Measurements from ENCODE around the gene COX7A1. TPM values are rescaled to one million over a fixed set of nuclear protein-coding genes. Genes with fewer than 3 reads are reported as not detected.
"Not testable (repeated sequence)": the region's sequence is repeated elsewhere in the genome, so short reads cannot be mapped to it uniquely, and the experiment has no call there.

The COX7A1 gene
- not detected for total RNA-seq

GRCh38 chr19:36152352-36153091, at the start of gene COX7A1:
Gene COX7A1 (minus strand): TSS chr19:36152447. CDS start chr19:36152407, 40 bp downstream.
- peaks cover 2 to 11% of the 10 kb centered on the region in 2 donors for H3K36me3 Mint-ChIP-seq (ENCODE audit: insufficient read depth in 2 of 2)
- no peaks in the 10 kb centered on the region for H3K9me3 Mint-ChIP-seq
- H3K27me3 Mint-ChIP-seq (ENCODE audit: low read depth): no peaks in the 10 kb centered on the region
- H3K27ac Mint-ChIP-seq: no peak within 1 kb of the TSS
- DNase-seq (no peak), ATAC-seq (replicated peaks in 1 of 2) (no peak)
- no peak within 1 kb of the TSS for H3K4me3 Mint-ChIP-seq
- no peaks in the 10 kb centered on the region for H3K4me1 Mint-ChIP-seq (ENCODE audit: low read depth)

DNA sequence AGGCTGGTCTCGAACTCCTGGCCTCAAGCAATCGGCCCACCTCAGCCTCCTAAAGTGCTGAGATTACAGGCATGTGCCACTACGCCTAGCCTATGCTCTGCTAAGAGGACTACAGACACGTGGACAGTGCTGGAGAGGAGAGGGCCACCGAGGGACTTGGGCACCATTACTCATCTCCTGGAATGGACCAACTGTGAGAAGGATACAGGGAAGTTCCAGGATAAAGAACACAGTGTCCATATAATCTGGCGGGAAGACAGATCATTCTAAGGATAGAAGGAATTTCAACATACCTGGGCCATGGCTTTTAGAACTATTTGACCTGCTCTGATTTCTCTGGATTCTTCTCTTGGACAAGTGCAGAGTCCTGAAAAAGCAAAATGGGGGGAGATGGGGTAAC, 49.4 kb upstream of the COX7A1 start:
- DNase-seq (no peak), ATAC-seq (replicated peaks in 1 of 2) (no peak)
- Mint-ChIP-seq H3K4me3 (no peak overlapping the region), H3K27me3 (ENCODE audit: low read depth) (no peaks in the 10 kb centered on the region), H3K36me3 (ENCODE audit: insufficient read depth in 2 of 2) (no peaks in the 10 kb centered on the region), H3K9me3 (no peaks in the 10 kb centered on the region), H3K4me1 (ENCODE audit: low read depth) (no peaks in the 10 kb centered on the region), H3K27ac (no peak overlapping the region)

- no peaks in the 10 kb centered on the region for H3K36me3 Mint-ChIP-seq (ENCODE audit: insufficient read depth in 2 of 2)
Observed at GRCh38 chr19:36198119-36198518, 45.9 kb upstream of the COX7A1 start.

GRCh38 chr19:36196249-36196648, 44.0 kb upstream of the COX7A1 start:
- no peaks in the 10 kb centered on the region for H3K9me3 Mint-ChIP-seq
- no peaks in the 10 kb centered on the region for H3K4me1 Mint-ChIP-seq (ENCODE audit: low read depth)
- no peak overlapping the region for H3K4me3 Mint-ChIP-seq
- peaks cover 0 to 1% of the 10 kb centered on the region in 2 donors for H3K36me3 Mint-ChIP-seq (ENCODE audit: insufficient read depth in 2 of 2)
- H3K27me3 Mint-ChIP-seq (ENCODE audit: low read depth): no peaks in the 10 kb centered on the region
- DNase-seq: no peak
- ATAC-seq (replicated peaks in 1 of 2): no peak
- no peak overlapping the region for H3K27ac Mint-ChIP-seq

More at GRCh38 chr19:36198119-36198518, 45.9 kb upstream of the COX7A1 start:
- Mint-ChIP-seq H3K27me3 (ENCODE audit: low read depth) (no peaks in the 10 kb centered on the region), H3K27ac (no peak overlapping the region), H3K9me3 (no peaks in the 10 kb centered on the region), H3K4me1 (ENCODE audit: low read depth) (no peaks in the 10 kb centered on the region), H3K4me3 (no peak overlapping the region)
- ATAC-seq (replicated peaks in 1 of 2): no peak
- DNase-seq: no peak

DNA sequence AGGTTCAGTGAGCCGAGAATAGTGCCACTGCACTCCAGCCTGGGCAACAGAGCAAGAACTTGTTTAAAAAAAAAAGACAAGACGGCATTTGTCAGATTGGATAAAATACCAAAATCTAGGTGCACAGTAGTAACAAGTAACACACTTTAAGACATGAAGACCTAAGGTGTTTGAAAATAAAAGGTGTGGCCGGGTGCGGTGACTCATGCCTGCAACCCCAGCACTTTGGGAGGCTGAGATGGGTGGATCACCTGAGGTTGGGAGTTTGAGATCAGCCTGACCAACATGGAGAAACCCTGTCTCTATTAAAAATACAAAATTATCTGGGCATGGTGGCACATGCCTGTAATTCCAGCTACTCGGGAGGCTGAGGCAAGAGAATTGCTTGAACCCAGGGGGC, 34.5 kb upstream of the COX7A1 start:
- ATAC-seq (replicated peaks in 1 of 2); H3K36me3 Mint-ChIP-seq (ENCODE audit: insufficient read depth in 2 of 2); H3K27me3 Mint-ChIP-seq (ENCODE audit: low read depth); H3K27ac Mint-ChIP-seq; H3K4me3 Mint-ChIP-seq; H3K9me3 Mint-ChIP-seq; DNase-seq; H3K4me1 Mint-ChIP-seq (ENCODE audit: low read depth): not testable (repeated sequence)

GRCh38 chr19:36183245-36183628, 31.0 kb upstream of the COX7A1 start:
- H3K9me3 Mint-ChIP-seq: no peaks in the 10 kb centered on the region
- peaks cover 0 to 1% of the 10 kb centered on the region in 2 donors for H3K36me3 Mint-ChIP-seq (ENCODE audit: insufficient read depth in 2 of 2)
- ATAC-seq (replicated peaks in 1 of 2) (no peak), DNase-seq (no peak)
- no peak overlapping the region for H3K27ac Mint-ChIP-seq
- no peaks in the 10 kb centered on the region for H3K27me3 Mint-ChIP-seq (ENCODE audit: low read depth)
- no peak overlapping the region for H3K4me3 Mint-ChIP-seq
- no peaks in the 10 kb centered on the region for H3K4me1 Mint-ChIP-seq (ENCODE audit: low read depth)

DNA sequence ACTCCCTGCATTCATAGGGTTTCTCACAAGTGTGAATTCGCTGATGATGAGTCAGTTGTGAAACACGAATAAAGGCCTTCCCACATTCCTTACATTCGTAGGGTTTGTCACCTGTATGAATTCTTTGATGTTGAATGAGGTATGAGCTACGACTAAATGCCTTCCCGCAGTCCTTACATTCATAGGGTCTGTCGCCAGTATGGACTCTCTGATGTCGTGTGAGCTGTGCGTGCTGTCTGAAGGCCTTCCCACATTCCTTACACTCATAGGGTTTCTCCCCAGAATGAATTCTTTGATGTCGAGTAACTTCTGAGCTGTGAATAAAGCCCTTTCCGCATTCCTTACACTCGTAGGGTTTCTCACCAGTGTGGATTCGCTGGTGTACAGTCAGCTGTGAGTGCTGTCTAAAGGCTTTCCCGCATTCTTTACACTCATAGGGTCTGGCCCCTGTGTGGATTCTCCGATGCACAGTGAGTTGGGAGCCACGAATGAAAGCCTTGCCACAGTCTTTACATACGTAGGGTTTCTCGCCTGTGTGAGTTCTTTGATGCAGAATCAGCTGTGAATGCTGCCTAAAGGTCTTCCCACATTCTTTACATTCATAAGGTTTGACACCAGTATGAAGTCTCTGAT, 30.5 kb upstream of the COX7A1 start:
- H3K4me1 Mint-ChIP-seq (ENCODE audit: low read depth): no peaks in the 10 kb centered on the region

GRCh38 chr19:36179077-36179476, 26.8 kb upstream of the COX7A1 start:
- not testable (repeated sequence) for H3K4me3 Mint-ChIP-seq; ATAC-seq (replicated peaks in 1 of 2); H3K27me3 Mint-ChIP-seq (ENCODE audit: low read depth); DNase-seq; H3K4me1 Mint-ChIP-seq (ENCODE audit: low read depth); H3K36me3 Mint-ChIP-seq (ENCODE audit: insufficient read depth in 2 of 2); H3K27ac Mint-ChIP-seq; H3K9me3 Mint-ChIP-seq

More for the DNA sequence above, 30.5 kb upstream of the COX7A1 start:
- no peak overlapping the region for H3K27ac Mint-ChIP-seq
- DNase-seq: no peak
- H3K27me3 Mint-ChIP-seq (ENCODE audit: low read depth): no peaks in the 10 kb centered on the region
- no peak for ATAC-seq (replicated peaks in 1 of 2)
- no peaks in the 10 kb centered on the region for H3K9me3 Mint-ChIP-seq
- H3K4me3 Mint-ChIP-seq: no peak overlapping the region
- peaks cover 0 to 1% of the 10 kb centered on the region in 2 donors for H3K36me3 Mint-ChIP-seq (ENCODE audit: insufficient read depth in 2 of 2)

DNA sequence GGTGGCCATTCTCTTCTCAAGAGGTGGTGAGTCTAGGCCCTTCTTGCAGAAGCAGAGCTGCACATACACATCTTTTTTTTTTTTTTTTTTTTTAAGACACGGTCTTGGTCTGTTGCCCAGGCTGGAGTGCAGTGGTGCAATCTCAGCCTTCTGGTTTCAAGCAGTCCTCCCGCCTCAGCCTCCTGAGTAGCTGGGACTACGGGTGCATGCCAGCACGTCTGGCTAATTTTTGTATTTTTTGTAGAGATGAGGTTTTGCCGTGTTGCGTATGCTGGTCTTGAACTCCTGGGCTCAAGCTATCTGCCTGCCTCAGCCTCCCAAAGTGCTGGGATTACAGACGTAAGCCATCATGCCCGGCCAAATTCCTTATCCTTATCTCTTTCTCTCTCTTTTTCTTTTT, 21.6 kb upstream of the COX7A1 start:
- H3K27ac Mint-ChIP-seq; DNase-seq; H3K27me3 Mint-ChIP-seq (ENCODE audit: low read depth); H3K36me3 Mint-ChIP-seq (ENCODE audit: insufficient read depth in 2 of 2); H3K4me1 Mint-ChIP-seq (ENCODE audit: low read depth); H3K9me3 Mint-ChIP-seq; ATAC-seq (replicated peaks in 1 of 2); H3K4me3 Mint-ChIP-seq: not testable (repeated sequence)

GRCh38 chr19:36172852-36173251, 20.6 kb upstream of the COX7A1 start:
- H3K4me1 Mint-ChIP-seq (ENCODE audit: low read depth): peaks cover 6% of the 10 kb centered on the region
- no peaks in the 10 kb centered on the region for H3K9me3 Mint-ChIP-seq
- no peaks in the 10 kb centered on the region for H3K36me3 Mint-ChIP-seq (ENCODE audit: insufficient read depth in 2 of 2)
- DNase-seq (no peak), ATAC-seq (replicated peaks in 1 of 2) (no peak)
- no peak overlapping the region for H3K27ac Mint-ChIP-seq
- H3K27me3 Mint-ChIP-seq (ENCODE audit: low read depth): no peaks in the 10 kb centered on the region
- no peak overlapping the region for H3K4me3 Mint-ChIP-seq

DNA sequence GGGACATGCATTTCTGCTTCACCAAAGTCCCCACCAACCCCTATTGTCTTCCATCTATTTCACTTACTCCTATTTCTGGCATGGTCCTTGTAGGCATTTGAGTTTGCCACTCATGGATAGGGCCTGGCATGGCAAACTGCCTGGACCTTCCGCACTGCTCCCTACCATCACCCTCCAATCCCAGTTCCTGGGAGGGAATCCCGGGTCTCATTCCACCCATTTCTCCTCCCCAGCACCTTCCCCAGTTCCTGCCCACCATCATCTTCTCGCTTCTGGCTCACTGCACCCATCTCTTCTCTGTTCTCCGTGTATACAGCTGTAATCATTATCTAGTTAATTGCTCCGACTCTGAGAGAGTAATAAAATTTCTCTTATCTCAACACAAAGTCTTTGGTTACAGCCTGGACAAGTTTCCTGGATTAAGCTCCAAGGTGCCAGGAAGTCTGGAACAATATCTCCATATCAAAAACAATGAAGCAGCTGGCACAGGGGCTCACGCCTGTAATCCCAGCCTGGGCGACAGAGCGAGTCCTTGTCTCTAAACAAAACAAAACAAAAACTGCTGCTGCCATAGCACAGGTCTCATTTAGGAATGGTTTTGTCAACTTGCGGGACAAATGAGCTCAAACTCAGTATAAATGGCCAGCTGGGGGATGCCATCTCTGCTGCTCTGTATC, 17.0 kb upstream of the COX7A1 start:
- no peak for ATAC-seq (replicated peaks in 1 of 2)
- Mint-ChIP-seq H3K27me3 (ENCODE audit: low read depth) (no peaks in the 10 kb centered on the region), H3K4me1 (ENCODE audit: low read depth) (peaks cover 6% of the 10 kb centered on the region), H3K4me3 (no peak overlapping the region), H3K9me3 (no peaks in the 10 kb centered on the region), H3K36me3 (ENCODE audit: insufficient read depth in 2 of 2) (no peaks in the 10 kb centered on the region), H3K27ac (no peak overlapping the region)
- DNase-seq: no peak

DNA sequence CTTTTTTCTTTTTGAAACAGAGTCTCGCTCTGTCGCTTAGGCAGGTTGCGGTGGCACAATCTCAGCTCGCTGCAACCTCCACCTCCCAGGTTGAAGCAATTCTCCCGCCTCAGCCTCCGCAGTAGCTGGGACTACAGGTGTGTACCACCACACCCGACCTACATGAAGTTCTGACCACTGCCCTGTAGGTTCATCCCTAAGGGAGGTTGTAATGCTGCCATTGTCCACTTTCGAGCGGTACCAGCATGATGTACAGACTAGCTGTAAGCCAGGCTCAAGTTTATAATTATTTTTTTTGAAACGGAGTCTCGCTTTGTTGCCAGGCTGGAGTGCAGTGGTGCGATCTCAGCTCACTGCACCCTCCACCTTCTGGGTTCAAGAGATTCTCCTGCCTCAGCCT, 11.6 kb upstream of the COX7A1 start:
- Mint-ChIP-seq H3K4me1 (ENCODE audit: low read depth) (no peaks in the 10 kb centered on the region), H3K27ac (no peak overlapping the region), H3K9me3 (no peaks in the 10 kb centered on the region)

DNA sequence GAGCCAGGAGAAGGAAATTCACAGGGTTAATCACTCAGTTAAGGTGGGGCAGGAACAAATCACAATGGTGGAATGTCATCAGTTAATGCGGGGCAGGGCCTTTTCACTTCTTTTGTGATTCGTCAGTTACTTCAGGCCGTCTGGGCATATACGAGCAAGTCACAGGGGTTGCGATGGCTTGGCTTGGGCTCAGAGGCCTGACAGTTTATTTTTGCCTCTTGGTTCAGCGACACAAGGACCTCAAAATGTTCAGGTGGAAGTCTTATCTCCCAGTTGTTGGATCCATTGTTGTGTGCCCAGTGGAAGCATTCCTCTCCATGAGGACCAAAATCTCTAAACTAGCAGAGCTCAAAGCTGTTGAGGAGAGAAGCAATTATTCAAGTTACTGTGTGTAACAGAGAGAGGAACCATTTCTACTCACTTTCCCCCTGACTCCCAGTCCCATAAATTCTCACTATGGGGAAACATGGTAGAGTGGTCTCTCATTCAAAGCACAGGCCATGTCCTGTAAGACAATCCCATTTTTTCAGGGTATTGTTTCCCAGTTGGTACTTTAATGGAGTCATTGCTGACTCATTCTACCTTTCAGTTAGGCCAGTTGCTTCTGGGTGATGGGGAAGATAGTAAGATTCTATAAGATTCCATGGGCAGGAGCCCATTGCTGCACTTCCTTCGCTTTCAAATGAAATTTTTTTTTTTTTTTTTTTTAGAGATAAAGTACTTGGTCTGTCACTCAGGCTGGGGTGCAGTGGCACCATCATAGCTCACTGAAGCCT, 8.8 kb upstream of the COX7A1 start:
- H3K4me1 Mint-ChIP-seq (ENCODE audit: low read depth): no peaks in the 10 kb centered on the region
- no peaks in the 10 kb centered on the region for H3K27me3 Mint-ChIP-seq (ENCODE audit: low read depth)
- DNase-seq (no peak), ATAC-seq (replicated peaks in 1 of 2) (no peak)
- no peaks in the 10 kb centered on the region for H3K9me3 Mint-ChIP-seq
- H3K27ac Mint-ChIP-seq: no peak overlapping the region
- H3K4me3 Mint-ChIP-seq: no peak overlapping the region
- H3K36me3 Mint-ChIP-seq (ENCODE audit: insufficient read depth in 2 of 2): no peaks in the 10 kb centered on the region

More for the DNA sequence above, 11.6 kb upstream of the COX7A1 start:
- Mint-ChIP-seq H3K4me3 (no peak overlapping the region), H3K27me3 (ENCODE audit: low read depth) (no peaks in the 10 kb centered on the region), H3K36me3 (ENCODE audit: insufficient read depth in 2 of 2) (no peaks in the 10 kb centered on the region)
- DNase-seq (no peak), ATAC-seq (replicated peaks in 1 of 2) (no peak)

All from activated T-cell treated with anti-CD3 and anti-CD28 coated beads, Interleukin-2, amount 50 U/mL, for 72 hours (primary cell).